DND-41 (cell line): ENCODE measurements around the gene OR2A14.
"Not testable (repeated sequence)": the region's sequence is repeated elsewhere in the genome, so short reads cannot be mapped to it uniquely, and the experiment has no call there.

Experiments used
- ATAC-seq: fragments of 200-7000 bp; cut with Tn5 transposase; 3 replicates; pipeline ENCODE4 v1.9.1; 2021; ENCODE audit warnings: low read depth; ENCODE audit not compliant: insufficient read depth
- DNase-seq: peaks from one replicate; pipeline ENCODE4 v3.0.0-alpha.2; 2020
- H2AFZ ChIP-seq: 2 replicates; pipeline ENCODE4 v1.6.0; 2012; ENCODE audit warnings: low read depth, low read length
- H3K27ac ChIP-seq: 2 replicates; pipeline ENCODE4 v1.5.1; 2012; ENCODE audit warnings: low read length, inconsistent platforms
- H3K27me3 ChIP-seq: fragments of 200-600 bp; sonication (generic); 2 replicates; pipeline ENCODE4 v1.6.0; 2012; ENCODE audit warnings: low read length, mild to moderate bottlenecking, inconsistent platforms; ENCODE audit not compliant: insufficient read depth, poor library complexity
- H3K36me3 ChIP-seq: 2 replicates; pipeline ENCODE4 v1.5.1; 2012; ENCODE audit warnings: low read length, inconsistent platforms; ENCODE audit not compliant: insufficient read depth
- H3K4me1 ChIP-seq: 2 replicates; pipeline ENCODE4 v1.5.1; 2012; ENCODE audit warnings: mild to moderate bottlenecking, low read length; ENCODE audit not compliant: insufficient read depth
- H3K4me2 ChIP-seq: 2 replicates; pipeline ENCODE4 v1.6.0; 2012; ENCODE audit warnings: mild to moderate bottlenecking, moderate library complexity, low read length, inconsistent platforms; ENCODE audit not compliant: insufficient read depth
- H3K4me3 ChIP-seq, 2 experiments: fragments of 200-600 bp in 1 of 2; shearing (Covaris generic) in 1 of 2; 2 replicates each; pipeline ENCODE4 v1.5.1; 2012 to 2016; ENCODE audit warnings: inconsistent platforms in 2 of 2, low read length in 2 of 2, mild to moderate bottlenecking in 2 of 2, low read depth in 1 of 2, moderate library complexity in 1 of 2
- H3K79me2 ChIP-seq: 2 replicates; pipeline ENCODE4 v1.6.0; 2012; ENCODE audit warnings: low read length, inconsistent platforms; ENCODE audit not compliant: insufficient read depth
- H3K9ac ChIP-seq: 2 replicates; pipeline ENCODE4 v1.6.0; 2012; ENCODE audit warnings: low read depth, mild to moderate bottlenecking, inconsistent platforms, low read length, moderate library complexity
- H3K9me3 ChIP-seq: 2 replicates; pipeline ENCODE4 v1.5.1; 2012; ENCODE audit warnings: low read length, moderate library complexity, mild to moderate bottlenecking, inconsistent platforms; ENCODE audit not compliant: insufficient read depth, severe bottlenecking
- H4K20me1 ChIP-seq: 2 replicates; pipeline ENCODE4 v1.6.0; 2012; ENCODE audit warnings: low read length; ENCODE audit not compliant: insufficient read depth
- EZH2 ChIP-seq: IDR thresholded peaks from 3 replicates; pipeline ENCODE4 v1.6.1; 2012; ENCODE audit warnings: borderline replicate concordance, low read depth, mild to moderate bottlenecking, moderate library complexity, low read length, inconsistent platforms; ENCODE audit not compliant: severe bottlenecking
- TF ChIP-seq, protein P1 (sequence below): IDR thresholded peaks from 2 replicates; pipeline ENCODE4 v1.5.1; 2012; ENCODE audit warnings: borderline replicate concordance, low read length, moderate library complexity, mild to moderate bottlenecking; ENCODE audit not compliant: poor library complexity, severe bottlenecking; ENCODE audit errors: extremely low read depth

Gene OR2A14

DNA sequence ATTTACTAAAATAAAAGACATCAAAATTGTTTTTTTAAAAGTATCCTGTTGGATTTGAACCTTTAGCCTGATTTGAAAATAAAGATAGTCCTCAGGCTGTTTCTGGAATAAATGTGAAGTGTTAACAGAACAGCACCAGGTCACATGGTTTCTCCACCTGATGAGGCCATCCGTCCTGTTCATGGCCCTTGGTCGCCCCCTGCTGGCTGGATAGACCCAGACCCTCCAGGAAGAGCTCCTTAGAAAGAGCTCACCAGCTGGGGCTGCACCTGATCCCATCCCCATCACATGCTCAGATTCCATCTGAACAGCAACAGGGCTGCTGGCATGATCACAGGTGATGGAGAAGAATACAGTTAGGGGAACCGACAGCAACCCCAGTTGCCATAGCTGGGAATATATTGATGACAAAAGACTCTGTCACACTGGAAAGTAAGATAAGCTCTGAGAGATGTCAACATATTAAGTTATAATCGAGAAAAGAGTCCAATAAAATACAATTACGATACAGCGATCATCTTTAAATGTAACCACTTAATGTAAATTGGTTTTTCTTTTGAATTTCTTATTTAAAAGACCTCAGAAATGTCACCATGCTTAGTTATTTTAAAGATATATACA lies 4.8 kb downstream of the OR2A14 start:
- no peaks in the 10 kb centered on the region for H4K20me1 ChIP-seq
- TF ChIP-seq EZH2, result no peak
- TF ChIP-seq, protein P1, sequence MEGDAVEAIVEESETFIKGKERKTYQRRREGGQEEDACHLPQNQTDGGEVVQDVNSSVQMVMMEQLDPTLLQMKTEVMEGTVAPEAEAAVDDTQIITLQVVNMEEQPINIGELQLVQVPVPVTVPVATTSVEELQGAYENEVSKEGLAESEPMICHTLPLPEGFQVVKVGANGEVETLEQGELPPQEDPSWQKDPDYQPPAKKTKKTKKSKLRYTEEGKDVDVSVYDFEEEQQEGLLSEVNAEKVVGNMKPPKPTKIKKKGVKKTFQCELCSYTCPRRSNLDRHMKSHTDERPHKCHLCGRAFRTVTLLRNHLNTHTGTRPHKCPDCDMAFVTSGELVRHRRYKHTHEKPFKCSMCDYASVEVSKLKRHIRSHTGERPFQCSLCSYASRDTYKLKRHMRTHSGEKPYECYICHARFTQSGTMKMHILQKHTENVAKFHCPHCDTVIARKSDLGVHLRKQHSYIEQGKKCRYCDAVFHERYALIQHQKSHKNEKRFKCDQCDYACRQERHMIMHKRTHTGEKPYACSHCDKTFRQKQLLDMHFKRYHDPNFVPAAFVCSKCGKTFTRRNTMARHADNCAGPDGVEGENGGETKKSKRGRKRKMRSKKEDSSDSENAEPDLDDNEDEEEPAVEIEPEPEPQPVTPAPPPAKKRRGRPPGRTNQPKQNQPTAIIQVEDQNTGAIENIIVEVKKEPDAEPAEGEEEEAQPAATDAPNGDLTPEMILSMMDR, result peak; percentile 92
- no peaks in the 10 kb centered on the region for H3K79me2 ChIP-seq
- H3K9ac ChIP-seq, result no peak overlapping the region
- no peaks in the 10 kb centered on the region for H3K9me3 ChIP-seq
- H3K27me3 ChIP-seq, result peaks cover 2% of the 10 kb centered on the region
- no peak overlapping the region for H3K4me3 ChIP-seq
- H3K4me1 ChIP-seq, result no peaks in the 10 kb centered on the region
- no peak overlapping the region for H2AFZ ChIP-seq
- no peak overlapping the region for H3K27ac ChIP-seq
- H3K4me2 ChIP-seq, result no peak overlapping the region
- ATAC-seq (peak; percentile 100), DNase-seq (peak; percentile 85)
- no peaks in the 10 kb centered on the region for H3K36me3 ChIP-seq

DNA sequence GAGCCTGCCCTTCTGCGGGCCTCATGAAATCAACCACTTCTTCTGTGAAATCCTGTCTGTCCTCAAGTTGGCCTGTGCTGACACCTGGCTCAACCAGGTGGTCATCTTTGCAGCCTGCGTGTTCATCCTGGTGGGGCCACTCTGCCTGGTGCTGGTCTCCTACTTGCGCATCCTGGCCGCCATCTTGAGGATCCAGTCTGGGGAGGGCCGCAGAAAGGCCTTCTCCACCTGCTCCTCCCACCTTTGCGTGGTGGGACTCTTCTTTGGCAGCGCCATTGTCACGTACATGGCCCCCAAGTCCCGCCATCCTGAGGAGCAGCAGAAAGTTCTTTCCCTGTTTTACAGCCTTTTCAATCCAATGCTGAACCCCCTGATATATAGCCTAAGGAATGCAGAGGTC lies 6.6 kb downstream of the OR2A14 start:
- H3K9me3 ChIP-seq, H3K27ac ChIP-seq, H3K27me3 ChIP-seq, H3K79me2 ChIP-seq, H2AFZ ChIP-seq, ATAC-seq, H3K4me1 ChIP-seq, H3K9ac ChIP-seq, DNase-seq, H4K20me1 ChIP-seq, H3K4me3 ChIP-seq, H3K4me2 ChIP-seq, H3K36me3 ChIP-seq: not testable (repeated sequence)

DNA sequence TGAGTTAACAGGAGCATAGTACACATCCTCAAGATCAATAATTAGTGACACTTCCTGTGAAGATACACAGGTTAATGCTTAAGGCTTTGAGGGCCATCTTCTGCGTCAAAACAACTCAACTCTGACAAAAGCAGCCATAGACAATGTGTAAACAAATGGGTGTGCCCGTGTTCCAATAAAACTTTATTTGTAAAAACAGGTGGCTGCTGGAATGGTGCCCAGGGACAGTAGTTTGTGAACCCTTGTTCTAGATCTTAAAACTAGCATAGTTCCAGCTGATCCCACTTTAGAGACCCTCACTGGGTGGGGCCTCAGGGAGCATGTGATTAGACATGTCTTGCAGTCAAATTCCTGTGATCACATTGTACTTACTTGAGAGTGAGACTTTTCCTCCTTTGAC lies 7.8 kb downstream of the OR2A14 start:
- H3K4me3 ChIP-seq, result no peak overlapping the region

DNA sequence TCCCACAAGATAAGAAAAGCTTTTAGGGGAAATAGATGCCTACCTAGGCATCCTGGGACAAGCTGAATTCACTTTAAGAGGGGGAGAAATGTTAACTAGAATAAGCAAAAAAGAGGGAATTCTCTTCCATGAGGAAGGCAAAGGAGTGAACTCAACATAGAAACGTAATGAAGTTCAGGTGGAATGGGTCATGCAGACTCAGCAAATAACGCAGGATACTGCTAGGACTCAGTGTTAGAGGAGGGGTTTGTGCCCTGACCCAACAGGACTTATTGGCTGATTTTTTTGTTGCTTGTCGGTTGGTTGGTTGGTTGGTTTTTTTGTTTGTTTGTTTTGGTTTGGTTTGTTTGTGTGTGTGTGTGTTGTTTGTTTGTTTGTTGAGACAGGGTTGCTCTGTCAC lies 9.3 kb downstream of the OR2A14 start:
- Histone ChIP-seq H3K4me1 (no peaks in the 10 kb centered on the region), H3K9me3 (no peaks in the 10 kb centered on the region), H3K9ac (no peak overlapping the region), H3K4me3 (no peak overlapping the region), H3K27me3 (no peaks in the 10 kb centered on the region), H3K79me2 (no peaks in the 10 kb centered on the region), H3K27ac (no peak overlapping the region), H3K36me3 (no peaks in the 10 kb centered on the region), H4K20me1 (no peaks in the 10 kb centered on the region), H3K4me2 (no peak overlapping the region), H2AFZ (no peak overlapping the region)
- DNase-seq, result no peak
- no peak for ATAC-seq
- TF ChIP-seq EZH2, result no peak
- TF ChIP-seq, protein P1, result no peak

More for the DNA sequence above, 7.8 kb downstream of the OR2A14 start:
- Histone ChIP-seq H3K36me3 (no peaks in the 10 kb centered on the region), H3K27me3 (peaks cover 2% of the 10 kb centered on the region), H3K4me2 (no peak overlapping the region), H3K4me1 (no peaks in the 10 kb centered on the region), H3K9me3 (no peaks in the 10 kb centered on the region), H2AFZ (no peak overlapping the region), H3K9ac (no peak overlapping the region), H3K79me2 (no peaks in the 10 kb centered on the region), H4K20me1 (no peaks in the 10 kb centered on the region), H3K27ac (no peak overlapping the region)
- ATAC-seq (no peak), DNase-seq (no peak)
- TF ChIP-seq, protein P1, result no peak
- TF ChIP-seq EZH2, result no peak
